AG04449 (cell line): ENCODE data around the gene IL6ST.

ENCODE experiments used
- CTCF ChIA-PET: fragments of 350-600 bp; formaldehyde crosslinking; extraction: SDS; loops from one replicate; lab custom pipeline; 2021; ENCODE audit warnings: antibody characterized with exemption; lab: Yijun Ruan, JAX
- POLR2A ChIA-PET: fragments of 400-600, 350-600 bp; formaldehyde crosslinking; extraction: SDS; loops from one replicate; lab custom pipeline; 2020; ENCODE audit warnings: antibody characterized with exemption, inconsistent platforms; lab: Yijun Ruan, JAX
- DNase-seq: peaks from one replicate; pipeline ENCODE4 v3.0.0-alpha.2; 2010; ENCODE audit warnings: low read depth, low spot score
- H3K4me3 ChIP-seq: 2 replicates; pipeline ENCODE4 v1.5.1; 2011; ENCODE audit warnings: low read depth, mild to moderate bottlenecking, control low read depth, low read length
- CTCF ChIP-seq: IDR thresholded peaks from one replicate; pipeline ENCODE4 v1.5.1; 2011; ENCODE audit warnings: mild to moderate bottlenecking, moderate library complexity, low read length, control low read depth, inconsistent platforms; ENCODE audit not compliant: insufficient read depth; ENCODE audit errors: missing control alignments

IL6ST gene

GRCh38 chr5:56028708-56029107 is 33.9 kb upstream of the IL6ST start:
- CTCF ChIA-PET: no interaction called here
- POLR2A ChIA-PET: no interaction called here

DNA sequence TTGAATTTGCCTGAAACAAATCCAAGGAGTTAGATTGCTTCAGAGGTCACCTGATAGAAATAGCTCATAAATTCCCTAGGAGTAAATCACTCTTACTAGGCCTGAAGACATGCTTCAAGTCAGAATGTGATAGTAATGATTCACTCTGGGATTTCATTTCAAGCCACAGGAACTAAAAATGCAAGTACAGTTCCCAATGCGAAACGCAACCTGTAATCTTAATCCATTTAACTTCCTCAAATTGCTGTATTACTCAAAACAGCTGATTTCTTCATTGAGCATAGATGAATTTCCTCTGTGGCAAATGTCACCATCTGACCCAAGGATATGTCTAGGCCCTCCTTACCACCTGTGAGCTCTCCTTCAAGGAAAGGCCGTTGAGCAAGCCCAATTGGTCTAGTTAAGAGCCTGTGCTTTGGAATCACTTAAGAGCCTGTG is 32.1 kb upstream of the IL6ST start:
- ChIA-PET POLR2A (no interaction called here), CTCF (no interaction called here)
- no peak overlapping the region for H3K4me3 ChIP-seq
- no peak for TF ChIP-seq CTCF
- DNase-seq: peak; percentile 61

More at GRCh38 chr5:56028708-56029107, 33.9 kb upstream of the IL6ST start:
- H3K4me3 ChIP-seq: no peak overlapping the region
- no peak for DNase-seq
- no peak for TF ChIP-seq CTCF

DNA sequence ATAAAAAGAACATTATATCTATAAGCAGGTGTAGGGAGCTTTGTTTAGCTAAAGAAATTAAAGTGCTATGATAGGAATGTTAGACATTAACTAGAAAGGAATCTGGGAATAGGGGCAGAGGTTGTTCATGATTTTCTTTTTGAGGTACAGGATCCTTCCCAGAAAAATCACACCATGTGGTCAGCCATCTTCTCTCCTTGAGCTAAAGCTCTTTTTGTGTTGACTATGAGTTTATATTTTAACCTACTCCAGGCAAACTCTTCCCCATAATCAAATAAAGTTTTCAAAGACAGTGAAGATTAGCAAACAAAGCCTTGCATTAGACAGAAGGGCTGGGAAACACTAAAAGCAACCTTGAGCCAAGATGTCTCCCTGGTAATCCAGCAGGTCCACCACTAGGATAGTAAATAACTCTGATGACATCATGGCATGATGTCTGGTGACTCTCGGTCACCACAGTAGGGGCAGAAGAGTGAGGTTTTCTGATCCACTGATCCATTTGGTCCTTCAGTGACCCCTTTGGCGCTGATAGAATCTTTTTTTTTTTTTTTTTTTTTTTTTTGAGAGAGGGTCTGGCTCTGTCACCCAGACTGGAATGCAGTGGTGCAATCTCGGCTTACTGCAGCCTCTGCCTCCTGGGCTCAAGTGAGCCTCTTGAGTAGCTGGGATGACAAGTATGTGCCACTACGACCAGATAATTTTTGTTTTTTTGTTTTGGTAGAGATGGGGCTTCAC is 30.6 kb upstream of the IL6ST start:
- POLR2A ChIA-PET: no interaction called here
- H3K4me3 ChIP-seq: no peak overlapping the region
- no peak for DNase-seq
- TF ChIP-seq CTCF: no peak
- CTCF ChIA-PET: no interaction called here

GRCh38 chr5:56024810-56025150 is 30.0 kb upstream of the IL6ST start:
- ChIA-PET CTCF (no interaction called here), POLR2A (no interaction called here)
- H3K4me3 ChIP-seq: no peak overlapping the region
- TF ChIP-seq CTCF: no peak
- DNase-seq: no peak

GRCh38 chr5:56023296-56023695 is 28.5 kb upstream of the IL6ST start:
- TF ChIP-seq CTCF: no peak
- H3K4me3 ChIP-seq: no peak overlapping the region
- POLR2A ChIA-PET: no interaction called here
- DNase-seq: no peak
- CTCF ChIA-PET: no interaction called here

- no peak for TF ChIP-seq CTCF
- no peak for DNase-seq
- ChIA-PET POLR2A (no interaction called here), CTCF (interaction anchor here (1.4 kb wide), 1 partner anchor 9 kb away, joined by 3 read pairs; no protein-coding TSS in a partner anchor)
- no peak overlapping the region for H3K4me3 ChIP-seq
These were observed 24.8 kb upstream of the IL6ST start for GRCh38 chr5:56019306-56020272.
